ENCODE measurements around the gene CRYBB1. TPM values are rescaled to one million over a fixed set of nuclear protein-coding genes. Genes with fewer than 3 reads are reported as not detected.
A peak's percentile ranks its signal among the peaks of the same experiment; 100 is the strongest.

CRYBB1 gene
- total RNA-seq, 2 donors from 2014 or later, result 0.33 to 1.7 TPM

- Histone ChIP-seq H3K27me3 (ENCODE audit: control insufficient read depth, insufficient read depth, low read length, poor library complexity, severe bottlenecking) (no peaks in the 10 kb centered on the region), H3K9me3 (ENCODE audit: control insufficient read depth, low read length) (no peaks in the 10 kb centered on the region), H3K9ac (ENCODE audit: extremely low read depth, low read length, poor library complexity, severe bottlenecking) (no peak overlapping the region), H3K27ac (ENCODE audit: low read depth, low read length) (no peak overlapping the region), H3K4me3 (ENCODE audit: low read length) (no peak overlapping the region), H3K36me3 (ENCODE audit: control insufficient read depth, insufficient read depth, low read length) (no peaks in the 10 kb centered on the region), H3K4me1 (ENCODE audit: control insufficient read depth, insufficient read depth, low read length) (no peaks in the 10 kb centered on the region)
- Mint-ChIP-seq H3K27ac (no peak overlapping the region), H3K9me3 (no peaks in the 10 kb centered on the region), H3K4me1 (peaks cover 21% of the 10 kb centered on the region), H3K27me3 (ENCODE audit: insufficient read depth) (no peaks in the 10 kb centered on the region), H3K36me3 (ENCODE audit: low read depth) (no peaks in the 10 kb centered on the region), H3K4me3 (no peak overlapping the region)
- TF ChIP-seq, protein P1, sequence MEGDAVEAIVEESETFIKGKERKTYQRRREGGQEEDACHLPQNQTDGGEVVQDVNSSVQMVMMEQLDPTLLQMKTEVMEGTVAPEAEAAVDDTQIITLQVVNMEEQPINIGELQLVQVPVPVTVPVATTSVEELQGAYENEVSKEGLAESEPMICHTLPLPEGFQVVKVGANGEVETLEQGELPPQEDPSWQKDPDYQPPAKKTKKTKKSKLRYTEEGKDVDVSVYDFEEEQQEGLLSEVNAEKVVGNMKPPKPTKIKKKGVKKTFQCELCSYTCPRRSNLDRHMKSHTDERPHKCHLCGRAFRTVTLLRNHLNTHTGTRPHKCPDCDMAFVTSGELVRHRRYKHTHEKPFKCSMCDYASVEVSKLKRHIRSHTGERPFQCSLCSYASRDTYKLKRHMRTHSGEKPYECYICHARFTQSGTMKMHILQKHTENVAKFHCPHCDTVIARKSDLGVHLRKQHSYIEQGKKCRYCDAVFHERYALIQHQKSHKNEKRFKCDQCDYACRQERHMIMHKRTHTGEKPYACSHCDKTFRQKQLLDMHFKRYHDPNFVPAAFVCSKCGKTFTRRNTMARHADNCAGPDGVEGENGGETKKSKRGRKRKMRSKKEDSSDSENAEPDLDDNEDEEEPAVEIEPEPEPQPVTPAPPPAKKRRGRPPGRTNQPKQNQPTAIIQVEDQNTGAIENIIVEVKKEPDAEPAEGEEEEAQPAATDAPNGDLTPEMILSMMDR (conservative IDR thresholded peaks at IDR 0.05), result no peak
- WGBS, 2 experiments (ENCODE audit: insufficient coverage in 1 of 2, insufficient read length in 1 of 2), result 93% methylated on average over 2 of the region's 2 CpGs
- no peak for DNase-seq
Measured at GRCh38 chr22:26635117-26635516, 17.3 kb upstream of the CRYBB1 start.

DNA sequence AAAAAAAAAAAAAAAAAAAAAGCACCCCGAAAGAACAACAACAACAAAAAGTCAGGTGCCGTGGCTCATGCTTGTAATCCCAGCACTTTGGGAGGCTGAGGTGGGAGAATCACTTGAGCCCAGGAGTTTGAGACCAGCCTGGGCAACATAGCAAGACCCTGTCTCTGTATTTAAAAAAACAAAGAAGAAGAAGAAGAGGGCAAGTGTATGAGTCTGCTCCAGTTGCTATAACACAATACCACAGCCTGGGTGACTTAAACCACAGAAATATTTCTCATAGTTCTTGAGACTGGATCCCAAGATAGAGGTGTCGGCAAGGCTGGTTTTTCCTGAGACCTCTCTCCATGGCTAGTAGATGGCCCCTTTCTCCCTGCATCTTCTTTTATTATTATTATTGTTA lies 16.4 kb upstream of the CRYBB1 start:
- 96% methylated on average over 3 of the region's 3 CpGs; no CpG with 5 or more reads in 1 of the 2 experiments for WGBS, 2 experiments (ENCODE audit: insufficient coverage in 1 of 2, insufficient read length in 1 of 2)
- Mint-ChIP-seq H3K36me3 (ENCODE audit: low read depth) (no peaks in the 10 kb centered on the region), H3K27ac (no peak overlapping the region), H3K9me3 (no peaks in the 10 kb centered on the region), H3K4me3 (no peak overlapping the region), H3K4me1 (peaks cover 18% of the 10 kb centered on the region), H3K27me3 (ENCODE audit: insufficient read depth) (no peaks in the 10 kb centered on the region)
- TF ChIP-seq, protein P1 (conservative IDR thresholded peaks at IDR 0.05), result no peak
- H3K9ac ChIP-seq (ENCODE audit: extremely low read depth, low read length, poor library complexity, severe bottlenecking), result no peak overlapping the region
- H3K4me1 ChIP-seq (ENCODE audit: control insufficient read depth, insufficient read depth, low read length), result no peaks in the 10 kb centered on the region
- H3K9me3 ChIP-seq (ENCODE audit: control insufficient read depth, low read length), result no peaks in the 10 kb centered on the region
- no peaks in the 10 kb centered on the region for H3K27me3 ChIP-seq (ENCODE audit: control insufficient read depth, insufficient read depth, low read length, poor library complexity, severe bottlenecking)
- H3K4me3 ChIP-seq (ENCODE audit: low read length), result no peak overlapping the region
- no peaks in the 10 kb centered on the region for H3K36me3 ChIP-seq (ENCODE audit: control insufficient read depth, insufficient read depth, low read length)
- no peak for DNase-seq
- no peak overlapping the region for H3K27ac ChIP-seq (ENCODE audit: low read depth, low read length)

- H3K36me3 Mint-ChIP-seq (ENCODE audit: low read depth), result no peaks in the 10 kb centered on the region
- Histone ChIP-seq H3K27ac (ENCODE audit: low read depth, low read length) (no peak overlapping the region), H3K4me3 (ENCODE audit: low read length) (no peak overlapping the region), H3K27me3 (ENCODE audit: control insufficient read depth, insufficient read depth, low read length, poor library complexity, severe bottlenecking) (no peaks in the 10 kb centered on the region), H3K4me1 (ENCODE audit: control insufficient read depth, insufficient read depth, low read length) (no peaks in the 10 kb centered on the region), H3K9ac (ENCODE audit: extremely low read depth, low read length, poor library complexity, severe bottlenecking) (no peak overlapping the region), H3K36me3 (ENCODE audit: control insufficient read depth, insufficient read depth, low read length) (no peaks in the 10 kb centered on the region), H3K9me3 (ENCODE audit: control insufficient read depth, low read length) (no peaks in the 10 kb centered on the region)
- no peak for DNase-seq
- 67% methylated on average over 3 to 8 of the region's 8 CpGs for WGBS, 2 experiments (ENCODE audit: insufficient coverage in 1 of 2, insufficient read length in 1 of 2)
- H3K27ac Mint-ChIP-seq, result peak overlapping the region; percentile 8
- H3K4me3 Mint-ChIP-seq, result no peak overlapping the region
- peaks cover 18% of the 10 kb centered on the region for H3K4me1 Mint-ChIP-seq
- no peaks in the 10 kb centered on the region for H3K9me3 Mint-ChIP-seq
- no peaks in the 10 kb centered on the region for H3K27me3 Mint-ChIP-seq (ENCODE audit: insufficient read depth)
- TF ChIP-seq, protein P1 (conservative IDR thresholded peaks at IDR 0.05), result no peak
Measured at GRCh38 chr22:26632422-26633155, 14.8 kb upstream of the CRYBB1 start.

All from endodermal cell (in vitro differentiated cells).